Mucosa of stomach (tissue), 1 donor: ENCODE measurements around the gene SV2A.

Experiments
- H3K27me3 ChIP-seq: one replicate; pipeline ENCODE4 v1.7.0; 2013; ENCODE audit warnings: mild to moderate bottlenecking, low read length; ENCODE audit not compliant: control insufficient read depth, insufficient read depth
- H3K36me3 ChIP-seq: one replicate; pipeline ENCODE4 v1.7.0; 2013; ENCODE audit warnings: low read length; ENCODE audit not compliant: control insufficient read depth, insufficient read depth
- H3K4me1 ChIP-seq: one replicate; pipeline ENCODE4 v1.7.0; 2013; ENCODE audit warnings: mild to moderate bottlenecking, low read length; ENCODE audit not compliant: control insufficient read depth, insufficient read depth
- H3K4me3 ChIP-seq: one replicate; pipeline ENCODE4 v1.7.0; 2013; ENCODE audit warnings: low read length
- H3K9ac ChIP-seq: one replicate; pipeline ENCODE4 v1.7.0; 2013; ENCODE audit warnings: mild to moderate bottlenecking, low read length, moderate library complexity
- H3K9me3 ChIP-seq: one replicate; pipeline ENCODE4 v1.7.0; 2013; ENCODE audit warnings: mild to moderate bottlenecking, low read length, moderate library complexity; ENCODE audit not compliant: control insufficient read depth
- donor health status: Pancreatic carcinoma.

The SV2A gene

GRCh38 chr1:149927563-149928400, 10.1 kb upstream of the SV2A start, which contains the start of gene SF3B4:
Gene SF3B4, minus strand, starts transcription at chr1:149927803. Its CDS starts 44 bp downstream, at chr1:149927759.
- H3K36me3 ChIP-seq, result peaks cover 6% of the 10 kb centered on the region
- H3K9me3 ChIP-seq, result no peaks in the 10 kb centered on the region
- H3K27me3 ChIP-seq, result no peaks in the 10 kb centered on the region
- peaks cover 22% of the 10 kb centered on the region for H3K4me1 ChIP-seq
- H3K4me3 ChIP-seq, result peak within 1 kb of the TSS; percentile 76
- H3K9ac ChIP-seq, result peak within 1 kb of the TSS; percentile 86

GRCh38 chr1:149927056-149927562, 9.5 kb upstream of the SV2A start:
- H3K36me3 ChIP-seq, result peaks cover 6% of the 10 kb centered on the region
- no peaks in the 10 kb centered on the region for H3K9me3 ChIP-seq
- peak overlapping the region; percentile 76 for H3K4me3 ChIP-seq
- H3K27me3 ChIP-seq, result no peaks in the 10 kb centered on the region
- peaks cover 22% of the 10 kb centered on the region for H3K4me1 ChIP-seq
- peak overlapping the region; percentile 86 for H3K9ac ChIP-seq

DNA sequence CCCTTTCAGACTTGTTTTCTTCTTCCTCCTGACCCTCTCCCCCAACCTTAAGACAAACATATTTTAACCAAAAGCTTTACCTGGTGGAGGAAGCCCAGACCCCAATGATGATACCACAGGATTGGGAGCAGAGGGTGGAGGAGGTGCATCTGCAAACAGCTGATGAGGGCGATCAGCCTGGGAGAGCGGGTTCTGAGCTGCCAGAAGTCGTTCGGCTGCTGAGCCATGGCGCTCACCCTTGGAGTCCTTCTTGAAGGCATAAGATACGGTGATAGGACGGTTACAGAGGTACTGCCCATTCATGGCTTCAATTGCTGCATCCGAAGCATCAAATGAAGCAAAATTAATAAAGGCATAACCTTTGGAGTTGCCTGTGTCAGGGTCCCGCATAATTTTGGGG, 8.7 kb upstream of the SV2A start:
- Histone ChIP-seq H3K9me3 (no peaks in the 10 kb centered on the region), H3K9ac (no peak overlapping the region), H3K36me3 (peaks cover 6% of the 10 kb centered on the region), H3K27me3 (no peaks in the 10 kb centered on the region), H3K4me1 (peaks cover 22% of the 10 kb centered on the region), H3K4me3 (peak overlapping the region; percentile 76)

GRCh38 chr1:149925751-149926150, 8.1 kb upstream of the SV2A start:
- H3K4me3 ChIP-seq, result no peak overlapping the region
- H3K9ac ChIP-seq, result no peak overlapping the region
- peaks cover 22% of the 10 kb centered on the region for H3K4me1 ChIP-seq
- peaks cover 6% of the 10 kb centered on the region for H3K36me3 ChIP-seq
- H3K9me3 ChIP-seq, result no peaks in the 10 kb centered on the region
- no peaks in the 10 kb centered on the region for H3K27me3 ChIP-seq

DNA sequence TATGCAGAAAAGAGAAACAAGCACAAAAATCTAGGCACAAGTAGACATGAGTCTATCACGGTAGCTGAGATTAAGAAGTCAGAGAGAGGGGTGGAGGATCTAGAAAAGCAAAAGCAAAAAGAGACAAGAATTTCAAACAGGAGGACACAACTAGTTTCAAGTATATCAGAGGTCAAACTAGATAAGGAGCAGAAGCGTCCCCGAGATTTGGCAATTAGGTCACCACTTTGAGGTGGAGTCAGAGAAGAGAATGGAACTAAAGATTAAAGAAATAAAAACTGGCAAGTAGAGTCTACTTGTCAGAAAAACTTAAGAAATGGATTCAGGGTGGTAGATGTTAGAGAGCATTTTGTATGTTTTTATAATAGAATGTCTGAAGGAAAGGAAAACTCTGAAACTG, 7.7 kb upstream of the SV2A start:
- Histone ChIP-seq H3K27me3 (no peaks in the 10 kb centered on the region), H3K4me1 (peaks cover 22% of the 10 kb centered on the region), H3K9ac (no peak overlapping the region), H3K9me3 (no peaks in the 10 kb centered on the region), H3K36me3 (peaks cover 6% of the 10 kb centered on the region), H3K4me3 (no peak overlapping the region)

GRCh38 chr1:149923626-149924025, 6.0 kb upstream of the SV2A start:
- Histone ChIP-seq H3K9me3 (no peaks in the 10 kb centered on the region), H3K27me3 (no peaks in the 10 kb centered on the region), H3K36me3 (peaks cover 6% of the 10 kb centered on the region), H3K9ac (no peak overlapping the region), H3K4me1 (peaks cover 19% of the 10 kb centered on the region), H3K4me3 (no peak overlapping the region)

DNA sequence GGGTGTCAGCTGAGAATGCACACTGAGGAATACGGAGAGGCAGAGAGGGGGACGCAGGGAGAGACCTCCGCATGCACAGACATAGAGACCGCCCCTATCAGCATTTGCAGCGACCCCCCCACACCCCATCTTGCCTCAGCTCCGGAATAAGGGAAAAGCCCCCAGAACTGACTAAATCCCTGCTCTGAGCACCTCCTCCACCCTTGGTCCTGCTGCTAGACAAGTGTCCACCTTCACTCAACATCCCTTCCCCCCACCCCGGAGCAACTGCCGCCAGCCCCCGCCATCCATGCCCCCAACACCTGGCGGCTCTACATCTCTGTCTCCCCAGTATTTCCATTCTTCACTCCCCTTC, 769 bp downstream of the SV2A start:
- Histone ChIP-seq H3K4me1 (peaks cover 4% of the 10 kb centered on the region), H3K9me3 (no peaks in the 10 kb centered on the region), H3K9ac (no peak overlapping the region), H3K4me3 (no peak overlapping the region), H3K36me3 (no peaks in the 10 kb centered on the region), H3K27me3 (peaks cover 16% of the 10 kb centered on the region)

- Histone ChIP-seq H3K9me3 (no peaks in the 10 kb centered on the region), H3K9ac (no peak overlapping the region), H3K4me1 (peaks cover 4% of the 10 kb centered on the region), H3K4me3 (no peak overlapping the region), H3K36me3 (no peaks in the 10 kb centered on the region), H3K27me3 (peaks cover 16% of the 10 kb centered on the region)
Observed at GRCh38 chr1:149916193-149916897, 1.3 kb downstream of the SV2A start.

- peaks cover 4% of the 10 kb centered on the region for H3K4me1 ChIP-seq
- H3K4me3 ChIP-seq, result no peak overlapping the region
- H3K9ac ChIP-seq, result no peak overlapping the region
Observed at GRCh38 chr1:149915429-149916192, 2.0 kb downstream of the SV2A start.

GRCh38 chr1:149914545-149914944, 3.1 kb downstream of the SV2A start:
- H3K9me3 ChIP-seq, result no peaks in the 10 kb centered on the region
- H3K9ac ChIP-seq, result no peak overlapping the region
- H3K4me3 ChIP-seq, result no peak overlapping the region
- H3K36me3 ChIP-seq, result no peaks in the 10 kb centered on the region
- peaks cover 16% of the 10 kb centered on the region for H3K27me3 ChIP-seq
- peaks cover 4% of the 10 kb centered on the region for H3K4me1 ChIP-seq

More at GRCh38 chr1:149915429-149916192, 2.0 kb downstream of the SV2A start:
- Histone ChIP-seq H3K9me3 (no peaks in the 10 kb centered on the region), H3K27me3 (peaks cover 16% of the 10 kb centered on the region), H3K36me3 (no peaks in the 10 kb centered on the region)

DNA sequence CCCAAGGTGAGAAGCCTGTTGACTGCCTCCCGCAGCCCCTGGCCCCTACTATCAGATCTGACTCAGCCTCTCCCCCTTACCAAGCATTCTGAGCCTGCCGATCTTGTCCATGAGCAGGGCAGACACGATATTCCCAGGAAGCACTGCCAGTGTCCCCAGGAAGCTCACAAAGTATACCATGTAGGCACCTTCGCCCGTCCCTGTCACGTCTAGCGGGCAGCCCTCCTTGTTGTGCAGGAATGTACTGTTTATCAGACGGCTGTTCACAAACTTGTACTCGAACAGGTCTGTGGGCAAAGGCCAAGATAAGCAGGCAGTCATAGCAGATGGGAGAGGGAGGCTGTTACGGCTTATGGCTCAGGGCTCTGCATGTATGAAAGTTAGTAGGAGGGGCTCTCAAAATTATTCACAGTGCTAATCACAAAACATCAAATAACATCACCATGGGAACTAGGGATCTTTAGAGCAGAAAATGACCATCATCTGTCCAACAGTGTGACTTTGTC, 11.0 kb downstream of the SV2A start:
- no peak overlapping the region for H3K4me3 ChIP-seq
- H3K9ac ChIP-seq, result no peak overlapping the region
- no peaks in the 10 kb centered on the region for H3K36me3 ChIP-seq
- peaks cover 3% of the 10 kb centered on the region for H3K27me3 ChIP-seq
- H3K4me1 ChIP-seq, result no peaks in the 10 kb centered on the region
- no peaks in the 10 kb centered on the region for H3K9me3 ChIP-seq
